Measurements from ENCODE around the gene ANP32E. TPM values are rescaled to one million over a fixed set of nuclear protein-coding genes. Genes with fewer than 3 reads are reported as not detected.

ANP32E gene
- total and polyA plus RNA-seq, 2 of the 13 experiments (the other 11 are each of a cell fraction or from before 2014, with no cell fraction given), result 10.3 to 53.0 TPM

- TF ChIP-seq ZNF20 (CRISPR knock-in tag; IDR thresholded peaks at IDR 0.05) (no peak), ASH2L (IDR thresholded peaks at IDR 0.05; ENCODE audit: insufficient read length, low read depth, low read length) (peak; percentile 75), ZNF891 (CRISPR knock-in tag; IDR thresholded peaks at IDR 0.05) (peak; percentile 56; the same call in 1 of the 2 replicates), HDAC6 (IDR thresholded peaks at IDR 0.05; ENCODE audit: low read depth, low read length) (no peak), TGIF2 (CRISPR knock-in tag; IDR thresholded peaks at IDR 0.05) (peak; percentile 58; the same call in 1 of the 2 replicates), IKZF4 (CRISPR knock-in tag; IDR thresholded peaks at IDR 0.05; ENCODE audit: borderline replicate concordance, low read depth, not compliant biosample characterization) (peak; percentile 43), KDM5A (IDR thresholded peaks at IDR 0.05; ENCODE audit: borderline replicate concordance, low read length) (peak; percentile 66; the same call in 1 of the 2 replicates), EHMT2 (IDR thresholded peaks at IDR 0.05; ENCODE audit: borderline replicate concordance, low read depth, low read length) (no peak), KLF9 (CRISPR knock-in tag; IDR thresholded peaks at IDR 0.05; ENCODE audit: low read depth) (no peak), ARID4A (CRISPR knock-in tag; IDR thresholded peaks at IDR 0.05; ENCODE audit: borderline replicate concordance) (peak; percentile 88), SRSF1 (optimal IDR thresholded peaks at IDR 0.05; ENCODE audit: low read depth, low read length) (no peak)
- TF ChIP-seq, protein P1, sequence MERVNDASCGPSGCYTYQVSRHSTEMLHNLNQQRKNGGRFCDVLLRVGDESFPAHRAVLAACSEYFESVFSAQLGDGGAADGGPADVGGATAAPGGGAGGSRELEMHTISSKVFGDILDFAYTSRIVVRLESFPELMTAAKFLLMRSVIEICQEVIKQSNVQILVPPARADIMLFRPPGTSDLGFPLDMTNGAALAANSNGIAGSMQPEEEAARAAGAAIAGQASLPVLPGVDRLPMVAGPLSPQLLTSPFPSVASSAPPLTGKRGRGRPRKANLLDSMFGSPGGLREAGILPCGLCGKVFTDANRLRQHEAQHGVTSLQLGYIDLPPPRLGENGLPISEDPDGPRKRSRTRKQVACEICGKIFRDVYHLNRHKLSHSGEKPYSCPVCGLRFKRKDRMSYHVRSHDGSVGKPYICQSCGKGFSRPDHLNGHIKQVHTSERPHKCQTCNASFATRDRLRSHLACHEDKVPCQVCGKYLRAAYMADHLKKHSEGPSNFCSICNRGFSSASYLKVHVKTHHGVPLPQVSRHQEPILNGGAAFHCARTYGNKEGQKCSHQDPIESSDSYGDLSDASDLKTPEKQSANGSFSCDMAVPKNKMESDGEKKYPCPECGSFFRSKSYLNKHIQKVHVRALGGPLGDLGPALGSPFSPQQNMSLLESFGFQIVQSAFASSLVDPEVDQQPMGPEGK (CRISPR knock-in tag; IDR thresholded peaks at IDR 0.05), result peak; percentile 78
- TF ChIP-seq, protein P2, sequence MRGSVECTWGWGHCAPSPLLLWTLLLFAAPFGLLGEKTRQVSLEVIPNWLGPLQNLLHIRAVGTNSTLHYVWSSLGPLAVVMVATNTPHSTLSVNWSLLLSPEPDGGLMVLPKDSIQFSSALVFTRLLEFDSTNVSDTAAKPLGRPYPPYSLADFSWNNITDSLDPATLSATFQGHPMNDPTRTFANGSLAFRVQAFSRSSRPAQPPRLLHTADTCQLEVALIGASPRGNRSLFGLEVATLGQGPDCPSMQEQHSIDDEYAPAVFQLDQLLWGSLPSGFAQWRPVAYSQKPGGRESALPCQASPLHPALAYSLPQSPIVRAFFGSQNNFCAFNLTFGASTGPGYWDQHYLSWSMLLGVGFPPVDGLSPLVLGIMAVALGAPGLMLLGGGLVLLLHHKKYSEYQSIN (CRISPR knock-in tag; IDR thresholded peaks at IDR 0.05; ENCODE audit: borderline replicate concordance), result no peak
- TF ChIP-seq, protein P3, sequence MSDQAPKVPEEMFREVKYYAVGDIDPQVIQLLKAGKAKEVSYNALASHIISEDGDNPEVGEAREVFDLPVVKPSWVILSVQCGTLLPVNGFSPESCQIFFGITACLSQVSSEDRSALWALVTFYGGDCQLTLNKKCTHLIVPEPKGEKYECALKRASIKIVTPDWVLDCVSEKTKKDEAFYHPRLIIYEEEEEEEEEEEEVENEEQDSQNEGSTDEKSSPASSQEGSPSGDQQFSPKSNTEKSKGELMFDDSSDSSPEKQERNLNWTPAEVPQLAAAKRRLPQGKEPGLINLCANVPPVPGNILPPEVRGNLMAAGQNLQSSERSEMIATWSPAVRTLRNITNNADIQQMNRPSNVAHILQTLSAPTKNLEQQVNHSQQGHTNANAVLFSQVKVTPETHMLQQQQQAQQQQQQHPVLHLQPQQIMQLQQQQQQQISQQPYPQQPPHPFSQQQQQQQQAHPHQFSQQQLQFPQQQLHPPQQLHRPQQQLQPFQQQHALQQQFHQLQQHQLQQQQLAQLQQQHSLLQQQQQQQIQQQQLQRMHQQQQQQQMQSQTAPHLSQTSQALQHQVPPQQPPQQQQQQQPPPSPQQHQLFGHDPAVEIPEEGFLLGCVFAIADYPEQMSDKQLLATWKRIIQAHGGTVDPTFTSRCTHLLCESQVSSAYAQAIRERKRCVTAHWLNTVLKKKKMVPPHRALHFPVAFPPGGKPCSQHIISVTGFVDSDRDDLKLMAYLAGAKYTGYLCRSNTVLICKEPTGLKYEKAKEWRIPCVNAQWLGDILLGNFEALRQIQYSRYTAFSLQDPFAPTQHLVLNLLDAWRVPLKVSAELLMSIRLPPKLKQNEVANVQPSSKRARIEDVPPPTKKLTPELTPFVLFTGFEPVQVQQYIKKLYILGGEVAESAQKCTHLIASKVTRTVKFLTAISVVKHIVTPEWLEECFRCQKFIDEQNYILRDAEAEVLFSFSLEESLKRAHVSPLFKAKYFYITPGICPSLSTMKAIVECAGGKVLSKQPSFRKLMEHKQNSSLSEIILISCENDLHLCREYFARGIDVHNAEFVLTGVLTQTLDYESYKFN (CRISPR knock-in tag; conservative IDR thresholded peaks at IDR 0.05), result peak; percentile 57
These were observed at the start of gene ANP32E (continued) for GRCh38 chr1:150235852-150236613.
